Measurements from ENCODE around the gene ABITRAM.

- TF ChIP-seq, protein P1, sequence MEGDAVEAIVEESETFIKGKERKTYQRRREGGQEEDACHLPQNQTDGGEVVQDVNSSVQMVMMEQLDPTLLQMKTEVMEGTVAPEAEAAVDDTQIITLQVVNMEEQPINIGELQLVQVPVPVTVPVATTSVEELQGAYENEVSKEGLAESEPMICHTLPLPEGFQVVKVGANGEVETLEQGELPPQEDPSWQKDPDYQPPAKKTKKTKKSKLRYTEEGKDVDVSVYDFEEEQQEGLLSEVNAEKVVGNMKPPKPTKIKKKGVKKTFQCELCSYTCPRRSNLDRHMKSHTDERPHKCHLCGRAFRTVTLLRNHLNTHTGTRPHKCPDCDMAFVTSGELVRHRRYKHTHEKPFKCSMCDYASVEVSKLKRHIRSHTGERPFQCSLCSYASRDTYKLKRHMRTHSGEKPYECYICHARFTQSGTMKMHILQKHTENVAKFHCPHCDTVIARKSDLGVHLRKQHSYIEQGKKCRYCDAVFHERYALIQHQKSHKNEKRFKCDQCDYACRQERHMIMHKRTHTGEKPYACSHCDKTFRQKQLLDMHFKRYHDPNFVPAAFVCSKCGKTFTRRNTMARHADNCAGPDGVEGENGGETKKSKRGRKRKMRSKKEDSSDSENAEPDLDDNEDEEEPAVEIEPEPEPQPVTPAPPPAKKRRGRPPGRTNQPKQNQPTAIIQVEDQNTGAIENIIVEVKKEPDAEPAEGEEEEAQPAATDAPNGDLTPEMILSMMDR (IDR thresholded peaks at IDR 0.05; ENCODE audit: insufficient read depth, low read length): no peak
- TF ChIP-seq, protein P2, sequence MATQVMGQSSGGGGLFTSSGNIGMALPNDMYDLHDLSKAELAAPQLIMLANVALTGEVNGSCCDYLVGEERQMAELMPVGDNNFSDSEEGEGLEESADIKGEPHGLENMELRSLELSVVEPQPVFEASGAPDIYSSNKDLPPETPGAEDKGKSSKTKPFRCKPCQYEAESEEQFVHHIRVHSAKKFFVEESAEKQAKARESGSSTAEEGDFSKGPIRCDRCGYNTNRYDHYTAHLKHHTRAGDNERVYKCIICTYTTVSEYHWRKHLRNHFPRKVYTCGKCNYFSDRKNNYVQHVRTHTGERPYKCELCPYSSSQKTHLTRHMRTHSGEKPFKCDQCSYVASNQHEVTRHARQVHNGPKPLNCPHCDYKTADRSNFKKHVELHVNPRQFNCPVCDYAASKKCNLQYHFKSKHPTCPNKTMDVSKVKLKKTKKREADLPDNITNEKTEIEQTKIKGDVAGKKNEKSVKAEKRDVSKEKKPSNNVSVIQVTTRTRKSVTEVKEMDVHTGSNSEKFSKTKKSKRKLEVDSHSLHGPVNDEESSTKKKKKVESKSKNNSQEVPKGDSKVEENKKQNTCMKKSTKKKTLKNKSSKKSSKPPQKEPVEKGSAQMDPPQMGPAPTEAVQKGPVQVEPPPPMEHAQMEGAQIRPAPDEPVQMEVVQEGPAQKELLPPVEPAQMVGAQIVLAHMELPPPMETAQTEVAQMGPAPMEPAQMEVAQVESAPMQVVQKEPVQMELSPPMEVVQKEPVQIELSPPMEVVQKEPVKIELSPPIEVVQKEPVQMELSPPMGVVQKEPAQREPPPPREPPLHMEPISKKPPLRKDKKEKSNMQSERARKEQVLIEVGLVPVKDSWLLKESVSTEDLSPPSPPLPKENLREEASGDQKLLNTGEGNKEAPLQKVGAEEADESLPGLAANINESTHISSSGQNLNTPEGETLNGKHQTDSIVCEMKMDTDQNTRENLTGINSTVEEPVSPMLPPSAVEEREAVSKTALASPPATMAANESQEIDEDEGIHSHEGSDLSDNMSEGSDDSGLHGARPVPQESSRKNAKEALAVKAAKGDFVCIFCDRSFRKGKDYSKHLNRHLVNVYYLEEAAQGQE (IDR thresholded peaks at IDR 0.05; ENCODE audit: insufficient replicate concordance, low read depth): no peak
- TF ChIP-seq GABPA (IDR thresholded peaks at IDR 0.05; ENCODE audit: low read depth) (no peak), POLR2AphosphoS5 (IDR thresholded peaks at IDR 0.05; ENCODE audit: low read depth) (no peak), SPI1 (IDR thresholded peaks at IDR 0.05; ENCODE audit: borderline replicate concordance, low read depth) (no peak)
These were observed 5.8 kb upstream of the ABITRAM start for GRCh38 chr9:108928386-108928785.

Data from HL-60 (cell line).